ENCODE results near the gene PRIM1.
"Not testable (repeated sequence)": the region's sequence is repeated elsewhere in the genome, so short reads cannot be mapped to it uniquely, and the experiment has no call there.

Gene PRIM1

GRCh38 chr12:56751712-56752598, at the start of gene PRIM1:
Gene PRIM1 (minus strand): TSS chr12:56752323. CDS start chr12:56752298, 25 bp downstream.
- DNase-seq: peak; percentile 92

- DNase-seq: no peak
These were observed 48.1 kb upstream of the PRIM1 start for GRCh38 chr12:56800221-56800620.

- not testable (repeated sequence) for DNase-seq
These were observed 47.2 kb upstream of the PRIM1 start for GRCh38 chr12:56799345-56799744.

GRCh38 chr12:56795791-56796190, 43.7 kb upstream of the PRIM1 start:
- not testable (repeated sequence) for DNase-seq

GRCh38 chr12:56795046-56795562, 43.0 kb upstream of the PRIM1 start:
- not testable (repeated sequence) for DNase-seq

GRCh38 chr12:56793124-56793523, 41.0 kb upstream of the PRIM1 start:
- not testable (repeated sequence) for DNase-seq

- no peak for DNase-seq
These were observed 40.6 kb upstream of the PRIM1 start for GRCh38 chr12:56792678-56793077.

- not testable (repeated sequence) for DNase-seq
These were observed 37.3 kb upstream of the PRIM1 start for GRCh38 chr12:56789429-56789828.

- DNase-seq: no peak
These were observed 35.4 kb upstream of the PRIM1 start for GRCh38 chr12:56787498-56787897.

GRCh38 chr12:56785874-56786273, 33.8 kb upstream of the PRIM1 start:
- no peak for DNase-seq

GRCh38 chr12:56785141-56785865, 33.2 kb upstream of the PRIM1 start:
- no peak for DNase-seq

- no peak for DNase-seq
These were observed 29.6 kb upstream of the PRIM1 start for GRCh38 chr12:56781726-56782125.

- no peak for DNase-seq
These were observed 26.6 kb upstream of the PRIM1 start for GRCh38 chr12:56778756-56779155.

- no peak for DNase-seq
These were observed 24.5 kb upstream of the PRIM1 start for GRCh38 chr12:56776654-56777053.

- no peak for DNase-seq
These were observed 23.5 kb upstream of the PRIM1 start for GRCh38 chr12:56775638-56776037.

- no peak for DNase-seq
These were observed 21.0 kb upstream of the PRIM1 start for GRCh38 chr12:56773113-56773512.

GRCh38 chr12:56772625-56773024, 20.5 kb upstream of the PRIM1 start:
- no peak for DNase-seq

- DNase-seq: no peak
These were observed 17.7 kb upstream of the PRIM1 start for GRCh38 chr12:56769868-56770267.

GRCh38 chr12:56768424-56768823, 16.3 kb upstream of the PRIM1 start:
- no peak for DNase-seq

GRCh38 chr12:56766535-56766934, 14.4 kb upstream of the PRIM1 start:
- no peak for DNase-seq

- no peak for DNase-seq
These were observed 11.9 kb upstream of the PRIM1 start for GRCh38 chr12:56763753-56764657.

- no peak for DNase-seq
These were observed 9.7 kb upstream of the PRIM1 start for GRCh38 chr12:56761812-56762211.

- DNase-seq: no peak
These were observed 8.3 kb upstream of the PRIM1 start for GRCh38 chr12:56760460-56760859.
